Left lung (tissue), 10 donors: Measurements from ENCODE around the gene INPP4B. TPM values are rescaled to one million over a fixed set of nuclear protein-coding genes. Genes with fewer than 3 reads are reported as not detected.
A peak's percentile ranks its signal among the peaks of the same experiment; 100 is the strongest.
"Not testable (repeated sequence)": the region's sequence is repeated elsewhere in the genome, so short reads cannot be mapped to it uniquely, and the experiment has no call there.

ENCODE experiments used
- ATAC-seq: fragments of 200-7000 bp; cut with Tn5 transposase; one replicate; pipeline ENCODE4 v1.9.1; 2020; ENCODE audit warnings: moderate library complexity
- DNase-seq, 4 donors: peaks; one replicate each; pipeline ENCODE4 v3.0.0-alpha.2; 2013 to 2020
- H3K27ac ChIP-seq, 2 donors: fragments of 200-600 bp; sonication (generic) in 1 of 2; one replicate each; pipeline versions ENCODE4 v1.5.0 to v1.8.0; 2020 to 2021
- H3K27me3 ChIP-seq, 2 donors: fragments of 200-600 bp; sonication (generic) in 1 of 2; one replicate each; pipeline versions ENCODE4 v1.5.0 to v1.8.0; 2020 to 2021
- H3K36me3 ChIP-seq, 2 donors: fragments of 200-600 bp; sonication (generic) in 1 of 2; one replicate each; pipeline versions ENCODE4 v1.5.0 to v1.8.0; 2020 to 2021
- H3K4me1 ChIP-seq, 2 donors: fragments of 200-600 bp; one replicate each; pipeline ENCODE4 v1.8.0; 2021
- H3K4me3 ChIP-seq, 2 donors: fragments of 200-600 bp; sonication (generic) in 1 of 2; one replicate each; pipeline versions ENCODE4 v1.5.0 to v1.8.0; 2020 to 2021; ENCODE audit warnings: mild to moderate bottlenecking in 1 of 2
- H3K9me3 ChIP-seq, 2 donors: fragments of 200-600 bp; sonication (generic) in 1 of 2; one replicate each; pipeline versions ENCODE4 v1.5.0 to v1.8.0; 2020 to 2021
- intact Hi-C, 2 donors: fragments of 100-400 bp; cut with DNase I; formaldehyde crosslinking; loops; one replicate each; pipeline versions ENCODE4 v1.11.2 to v1.14.2; 2022
- polyA plus RNA-seq, 6 donors: library from polyadenylated mRNA; unstranded; fragments of 120-200 nt; gene quantifications; one replicate each; pipeline ENCODE4 v1.2.1, GENCODE V29; 2013; ENCODE audit not compliant: insufficient read length in 6 of 6
- total RNA-seq, 2 donors: library from RNA; stranded (reverse); fragmentation: NEBNext Ultra II Directional; extraction: Animal tissue kit (Norgen Biotek cat#: 25700); gene quantifications; one replicate each; pipeline ENCODE4 v1.2.1, GENCODE V29; 2021
- TF ChIP-seq, protein P1 (sequence below), 2 donors: fragments of 200-600 bp; sonication (generic) in 1 of 2; IDR thresholded peaks; one replicate each; pipeline versions ENCODE4 v1.5.0 to v1.8.0; 2021; ENCODE audit warnings: antibody characterized with exemption in 2 of 2
- donor health status: DM: no; HTN: yes; CAD: no.
- donor health status: DM: no; HTN: no; CAD: no.

The INPP4B gene
- total and polyA plus RNA-seq, 8 donors, result 7.3 to 15.1 (median 11.6) TPM

DNA sequence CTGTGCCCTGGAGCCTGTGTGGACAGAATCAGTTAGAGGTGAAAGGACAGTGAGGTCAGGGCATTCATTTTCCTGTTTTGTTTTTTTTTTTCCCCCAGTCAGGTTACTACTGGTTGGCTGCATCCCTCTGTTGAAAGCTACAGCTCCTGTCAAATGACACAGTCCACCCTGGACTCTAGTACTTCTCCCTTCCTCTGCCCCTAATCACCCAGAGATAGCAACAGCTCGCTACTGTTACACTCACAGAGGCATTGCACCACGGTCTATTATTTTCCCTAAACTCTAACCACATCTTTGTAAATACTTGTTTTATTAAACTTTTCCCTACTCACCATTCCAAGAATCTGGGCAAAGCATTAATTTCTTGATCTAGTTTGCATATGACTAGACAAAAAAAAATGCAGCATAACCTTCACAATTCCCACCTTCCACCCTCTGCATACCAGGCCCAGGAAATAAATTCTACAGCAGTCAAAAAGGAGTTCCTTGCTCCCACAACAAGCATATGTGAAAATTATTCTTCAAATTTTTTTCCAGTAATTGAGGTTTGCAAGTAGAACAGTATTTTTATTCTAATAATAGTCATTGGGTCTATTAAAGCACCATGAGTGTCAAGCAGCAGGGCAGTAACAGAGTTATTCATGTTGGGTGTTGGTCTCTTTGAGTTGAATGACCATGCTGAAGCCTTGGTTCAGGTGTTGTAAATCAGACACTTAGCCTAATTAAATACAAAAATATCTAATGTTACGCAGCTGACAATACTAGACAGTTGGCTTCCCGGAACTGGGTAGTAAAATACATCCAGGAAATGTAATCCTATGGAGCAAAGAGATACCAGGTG, 329.2 kb downstream of the INPP4B start:
- H3K36me3 ChIP-seq, result no peaks in the 10 kb centered on the region
- H3K4me3 ChIP-seq, result no peak overlapping the region
- DNase-seq, result no peak
- TF ChIP-seq, protein P1, sequence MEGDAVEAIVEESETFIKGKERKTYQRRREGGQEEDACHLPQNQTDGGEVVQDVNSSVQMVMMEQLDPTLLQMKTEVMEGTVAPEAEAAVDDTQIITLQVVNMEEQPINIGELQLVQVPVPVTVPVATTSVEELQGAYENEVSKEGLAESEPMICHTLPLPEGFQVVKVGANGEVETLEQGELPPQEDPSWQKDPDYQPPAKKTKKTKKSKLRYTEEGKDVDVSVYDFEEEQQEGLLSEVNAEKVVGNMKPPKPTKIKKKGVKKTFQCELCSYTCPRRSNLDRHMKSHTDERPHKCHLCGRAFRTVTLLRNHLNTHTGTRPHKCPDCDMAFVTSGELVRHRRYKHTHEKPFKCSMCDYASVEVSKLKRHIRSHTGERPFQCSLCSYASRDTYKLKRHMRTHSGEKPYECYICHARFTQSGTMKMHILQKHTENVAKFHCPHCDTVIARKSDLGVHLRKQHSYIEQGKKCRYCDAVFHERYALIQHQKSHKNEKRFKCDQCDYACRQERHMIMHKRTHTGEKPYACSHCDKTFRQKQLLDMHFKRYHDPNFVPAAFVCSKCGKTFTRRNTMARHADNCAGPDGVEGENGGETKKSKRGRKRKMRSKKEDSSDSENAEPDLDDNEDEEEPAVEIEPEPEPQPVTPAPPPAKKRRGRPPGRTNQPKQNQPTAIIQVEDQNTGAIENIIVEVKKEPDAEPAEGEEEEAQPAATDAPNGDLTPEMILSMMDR (IDR thresholded peaks at IDR 0.05), result no peak
- ATAC-seq, result peak; percentile 33
- no peak overlapping the region for H3K27ac ChIP-seq
- no peaks in the 10 kb centered on the region for H3K27me3 ChIP-seq
- intact Hi-C loops, result no loop called here
- H3K4me1 ChIP-seq, result no peaks in the 10 kb centered on the region
- H3K9me3 ChIP-seq, result no peaks in the 10 kb centered on the region

DNA sequence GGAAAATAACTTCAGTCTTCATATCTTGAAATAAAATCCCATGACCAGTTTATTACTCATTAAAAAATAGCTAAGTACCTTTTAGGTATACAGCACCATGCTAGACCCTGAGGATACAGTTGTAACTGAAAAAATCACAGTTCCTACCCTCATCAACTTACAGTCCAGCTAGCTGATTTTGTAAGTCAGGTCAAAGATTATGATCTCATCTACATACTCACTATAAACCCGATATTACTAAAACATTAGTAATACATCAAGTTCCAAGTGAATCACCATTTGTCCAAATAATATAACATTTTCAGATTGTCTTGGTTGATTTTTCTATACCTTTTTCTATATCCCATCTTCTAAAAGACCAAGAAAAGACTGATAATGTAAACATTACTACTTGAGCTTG, 333.9 kb downstream of the INPP4B start:
- Histone ChIP-seq H3K4me1 (no peaks in the 10 kb centered on the region), H3K27ac (no peak overlapping the region), H3K36me3 (no peaks in the 10 kb centered on the region), H3K9me3 (no peaks in the 10 kb centered on the region), H3K27me3 (no peaks in the 10 kb centered on the region), H3K4me3 (no peak overlapping the region)
- TF ChIP-seq, protein P1 (IDR thresholded peaks at IDR 0.05), result no peak
- intact Hi-C loops, result no loop called here
- ATAC-seq, result no peak
- DNase-seq, result no peak

DNA sequence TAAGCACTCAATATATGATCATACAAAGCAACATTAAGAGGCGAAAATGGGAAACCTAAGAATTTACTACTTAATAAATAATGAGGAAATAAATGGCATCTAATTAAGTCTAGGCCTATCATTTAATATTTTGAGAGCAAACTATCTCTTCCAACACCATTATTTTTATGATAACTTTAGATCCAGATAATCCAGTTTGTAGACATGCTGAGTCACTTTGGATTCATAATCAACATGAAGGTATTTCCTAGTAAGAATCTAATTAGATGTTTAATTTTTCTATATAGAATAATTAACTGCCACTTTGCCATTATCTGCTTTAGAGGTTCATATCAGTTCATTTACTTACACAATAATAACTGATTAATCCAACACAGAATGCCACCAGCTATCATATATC, 336.2 kb downstream of the INPP4B start:
- Histone ChIP-seq H3K4me1 (no peaks in the 10 kb centered on the region), H3K27me3 (no peaks in the 10 kb centered on the region), H3K9me3 (no peaks in the 10 kb centered on the region), H3K27ac (no peak overlapping the region), H3K36me3 (no peaks in the 10 kb centered on the region), H3K4me3 (no peak overlapping the region)
- no peak for DNase-seq
- intact Hi-C loops, result no loop called here
- TF ChIP-seq, protein P1 (IDR thresholded peaks at IDR 0.05), result no peak
- no peak for ATAC-seq

DNA sequence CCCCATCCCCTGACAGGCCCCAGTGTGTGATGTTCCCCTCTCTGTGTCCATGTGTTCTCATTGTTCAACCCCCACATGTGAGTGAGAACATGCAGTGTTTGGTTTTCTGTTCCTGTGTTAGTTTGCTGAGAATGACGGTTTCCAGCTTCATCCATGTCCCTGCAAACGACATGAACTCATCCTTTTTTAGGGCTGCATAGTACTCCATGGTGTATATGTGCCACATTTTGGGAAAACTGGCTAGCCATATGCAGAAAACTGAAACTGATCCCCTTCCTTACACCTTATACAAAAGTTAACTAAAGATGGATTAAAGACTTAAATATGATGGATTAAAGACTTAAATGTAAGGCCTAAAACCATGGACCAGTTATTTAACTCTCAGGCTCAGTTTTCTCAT, 336.7 kb downstream of the INPP4B start:
- not testable (repeated sequence) for H3K9me3 ChIP-seq, DNase-seq

DNA sequence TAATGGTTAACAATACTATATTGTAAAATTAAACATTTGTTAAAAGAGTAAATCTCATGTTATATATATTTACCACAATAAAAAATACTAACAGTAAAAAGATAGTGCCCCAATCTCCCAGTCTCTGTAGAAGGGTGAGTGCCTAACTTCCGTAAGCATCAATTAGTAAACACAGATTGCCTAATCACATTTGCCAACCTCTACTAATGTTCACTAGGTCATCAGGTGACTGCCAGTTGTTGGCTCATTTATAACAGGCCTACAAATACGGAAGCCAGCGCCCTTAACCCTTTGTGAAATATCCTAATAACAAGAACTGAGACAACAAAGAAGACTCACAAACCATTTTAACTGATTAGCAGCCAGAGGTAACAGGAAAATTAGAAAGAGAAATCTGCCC, 345.1 kb downstream of the INPP4B start:
- ATAC-seq, result no peak
- intact Hi-C loops, result no loop called here
- TF ChIP-seq, protein P1 (IDR thresholded peaks at IDR 0.05), result no peak
- Histone ChIP-seq H3K4me3 (no peak overlapping the region), H3K27ac (no peak overlapping the region), H3K9me3 (no peaks in the 10 kb centered on the region), H3K36me3 (no peaks in the 10 kb centered on the region), H3K4me1 (no peaks in the 10 kb centered on the region), H3K27me3 (no peaks in the 10 kb centered on the region)
- DNase-seq, result no peak

More for the DNA sequence above, 336.7 kb downstream of the INPP4B start:
- intact Hi-C loops, H3K4me1 ChIP-seq, H3K4me3 ChIP-seq, ATAC-seq, H3K27me3 ChIP-seq, H3K27ac ChIP-seq, H3K36me3 ChIP-seq: not testable (repeated sequence)
